H1 (cell line): Measurements from ENCODE around the gene RIN3. TPM values are rescaled to one million over a fixed set of nuclear protein-coding genes. Genes with fewer than 3 reads are reported as not detected.

ENCODE experiments used
- CTCF ChIA-PET: fragments of 300-600 bp; sonication (Branson Sonifier 250); formaldehyde crosslinking; loops from one replicate; lab custom pipeline; 2021; ENCODE audit not compliant: partially characterized antibody; lab: Charles Lee
- POLR2A ChIA-PET: fragments of 300-600 bp; sonication (Branson Sonifier 250); formaldehyde crosslinking; loops from one replicate; lab custom pipeline; 2021; ENCODE audit warnings: inconsistent platforms; ENCODE audit not compliant: partially characterized antibody; lab: Charles Lee
- DNase-seq, 2 experiments: peaks; one replicate each; pipeline versions ENCODE4 v3.0.0 to v3.0.0-alpha.2; 2010 to 2022; ENCODE audit warnings: low spot score in 2 of 2, low read depth in 1 of 2, mixed read lengths in 1 of 2
- FAIRE-seq: peaks from 2 replicates; lab custom pipeline; 2011; peaks lifted over from hg19 to GRCh38; lab: Jason Lieb, UNC
- H2AFZ ChIP-seq: 2 replicates; pipeline ENCODE4 v1.8.1; 2012; ENCODE audit warnings: low read length, inconsistent platforms
- H2AK5ac ChIP-seq: 2 replicates; pipeline ENCODE4 v1.6.1; 2013; ENCODE audit warnings: low read depth, low read length
- H2BK120ac ChIP-seq: replicated peaks from 2 replicates; pipeline ENCODE3; 2013; ENCODE audit warnings: low read depth, low read length, inconsistent platforms
- H2BK12ac ChIP-seq: 2 replicates; pipeline ENCODE4 v1.6.1; 2013; ENCODE audit warnings: low read depth, low read length
- H2BK15ac ChIP-seq: 2 replicates; pipeline ENCODE4 v1.6.1; 2013; ENCODE audit warnings: low read length
- H2BK20ac ChIP-seq: 2 replicates; pipeline ENCODE4 v1.6.1; 2013; ENCODE audit warnings: low read length
- H2BK5ac ChIP-seq: 2 replicates; pipeline ENCODE4 v1.6.1; 2013; ENCODE audit warnings: low read depth, low read length
- H3K14ac ChIP-seq: 2 replicates; pipeline ENCODE4 v1.6.1; 2013; ENCODE audit warnings: inconsistent platforms; ENCODE audit not compliant: insufficient read length
- H3K18ac ChIP-seq: 2 replicates; pipeline ENCODE4 v1.6.1; 2013; ENCODE audit warnings: low read length; ENCODE audit errors: extremely low read depth
- H3K23ac ChIP-seq: 2 replicates; pipeline ENCODE4 v1.6.1; 2013; ENCODE audit warnings: inconsistent platforms; ENCODE audit not compliant: insufficient read length
- H3K23me2 ChIP-seq: 2 replicates; pipeline ENCODE4 v1.6.1; 2013; ENCODE audit warnings: low read depth, low read length
- H3K27ac ChIP-seq: 2 replicates; pipeline ENCODE4 v1.6.1; 2011; ENCODE audit warnings: low read depth, low read length, inconsistent platforms
- H3K27me3 ChIP-seq, 4 experiments: replicated peaks in 1 of 4; 1 replicate in 1 of 4; 2 replicates in 3 of 4; pipeline versions ENCODE4 v1.6.1 to v1.8.1; 2011 to 2013; ENCODE audit warnings: low read length in 3 of 4, mild to moderate bottlenecking in 3 of 4, inconsistent platforms in 2 of 4, mixed read lengths in 2 of 4, moderate library complexity in 1 of 4; ENCODE audit not compliant: control insufficient read depth in 3 of 4, insufficient read depth in 3 of 4; ENCODE audit errors: extremely low read depth in 1 of 4
- H3K36me3 ChIP-seq, 4 experiments: 2 replicates each; pipeline versions ENCODE4 v1.6.1 to v1.8.1; 2011 to 2013; ENCODE audit warnings: mild to moderate bottlenecking in 4 of 4, low read length in 3 of 4, moderate library complexity in 2 of 4, control low read depth in 1 of 4, inconsistent platforms in 1 of 4; ENCODE audit not compliant: insufficient read depth in 4 of 4, control insufficient read depth in 2 of 4
- H3K4ac ChIP-seq: replicated peaks from 2 replicates; pipeline ENCODE3; 2013; ENCODE audit warnings: low read length, low read depth, mixed read lengths, inconsistent platforms; ENCODE audit not compliant: insufficient read length
- H3K4me1 ChIP-seq, 4 experiments: replicated peaks in 1 of 4; 1 replicate in 1 of 4; 2 replicates in 3 of 4; pipeline versions ENCODE4 v1.6.1 to v1.8.1; 2011 to 2013; ENCODE audit warnings: low read length in 3 of 4, inconsistent platforms in 2 of 4, mixed read lengths in 1 of 4; ENCODE audit not compliant: insufficient read depth in 4 of 4, control insufficient read depth in 3 of 4
- H3K4me2 ChIP-seq, 2 experiments: 2 replicates each; pipeline versions ENCODE4 v1.6.1 to v1.8.1; 2011 to 2013; ENCODE audit warnings: low read depth in 2 of 2, low read length in 2 of 2, control low read depth in 1 of 2, inconsistent platforms in 1 of 2, mild to moderate bottlenecking in 1 of 2; ENCODE audit not compliant: insufficient read depth in 1 of 2
- H3K4me3 ChIP-seq, 4 experiments: fragments of 200-600, 300-600 bp in 1 of 4; sonication (generic), shearing (Covaris generic), sonication (Bioruptor Twin) in 1 of 4; 2 replicates each; pipeline versions ENCODE4 v1.5.1 to v1.8.1; 2011 to 2016; ENCODE audit warnings: low read length in 4 of 4, low read depth in 3 of 4, control low read depth in 2 of 4, inconsistent platforms in 2 of 4, mild to moderate bottlenecking in 2 of 4, mixed read lengths in 1 of 4, moderate library complexity in 1 of 4; ENCODE audit not compliant: insufficient read depth in 2 of 4; ENCODE audit errors: extremely low read depth in 1 of 4
- H3K56ac ChIP-seq: replicated peaks from 2 replicates; pipeline ENCODE3; 2013; ENCODE audit warnings: low read depth, mild to moderate bottlenecking, mixed read lengths, low read length, inconsistent platforms; ENCODE audit not compliant: insufficient read length
- H3K79me1 ChIP-seq: 2 replicates; pipeline ENCODE4 v1.6.1; 2013; ENCODE audit warnings: low read depth, low read length, control low read depth
- H3K79me2 ChIP-seq, 2 experiments: 2 replicates each; pipeline versions ENCODE4 v1.6.1 to v1.8.1; 2012 to 2013; ENCODE audit warnings: low read length in 2 of 2, mild to moderate bottlenecking in 2 of 2, inconsistent platforms in 1 of 2; ENCODE audit not compliant: insufficient read depth in 2 of 2, control insufficient read depth in 1 of 2
- H3K9ac ChIP-seq, 4 experiments: replicated peaks in 1 of 4; 1 replicate in 1 of 4; 2 replicates in 3 of 4; pipeline versions ENCODE4 v1.6.1 to v1.8.1; 2011 to 2013; ENCODE audit warnings: low read depth in 3 of 4, low read length in 3 of 4, control low read depth in 2 of 4, mild to moderate bottlenecking in 2 of 4, moderate library complexity in 2 of 4, inconsistent platforms in 1 of 4; ENCODE audit errors: extremely low read depth in 1 of 4
- H3K9me3 ChIP-seq, 2 experiments: 2 replicates each; pipeline versions ENCODE4 v1.6.1 to v1.8.1; 2012 to 2013; ENCODE audit warnings: mild to moderate bottlenecking in 2 of 2, moderate library complexity in 2 of 2, control low read depth in 1 of 2, inconsistent platforms in 1 of 2, low read depth in 1 of 2, low read length in 1 of 2, mixed read lengths in 1 of 2; ENCODE audit not compliant: insufficient read depth in 2 of 2
- H4K20me1 ChIP-seq, 2 experiments: replicated peaks in 1 of 2; 2 replicates each; pipeline versions ENCODE3 to v1.8.1; 2011 to 2013; ENCODE audit warnings: inconsistent platforms in 2 of 2, low read length in 2 of 2, mild to moderate bottlenecking in 1 of 2; ENCODE audit not compliant: insufficient read depth in 2 of 2, control insufficient read depth in 1 of 2
- H4K5ac ChIP-seq: 2 replicates; pipeline ENCODE4 v1.6.1; 2013; ENCODE audit warnings: low read length, low read depth, mixed read lengths, inconsistent platforms; ENCODE audit not compliant: insufficient read length
- H4K8ac ChIP-seq: 2 replicates; pipeline ENCODE4 v1.8.0; 2013; ENCODE audit warnings: mild to moderate bottlenecking, moderate library complexity, low read length, inconsistent platforms; ENCODE audit not compliant: insufficient read depth; ENCODE audit errors: extremely low read depth
- H4K91ac ChIP-seq: replicated peaks from 2 replicates; pipeline ENCODE3; 2013; ENCODE audit warnings: low read length, mixed read lengths, inconsistent platforms; ENCODE audit not compliant: insufficient read length
- CBX8 ChIP-seq: fragments of 300-800, 300-1000 bp; sonication (generic); IDR thresholded peaks from 2 replicates; pipeline ENCODE4 v1.7.1; 2016; ENCODE audit warnings: low read depth, low read length, borderline replicate concordance
- CTBP2 ChIP-seq: IDR thresholded peaks from 2 replicates; pipeline ENCODE4 v1.7.0; 2011; ENCODE audit warnings: borderline replicate concordance, mild to moderate bottlenecking, moderate library complexity, mixed read lengths, low read length; ENCODE audit not compliant: insufficient read depth, insufficient read length
- EP300 ChIP-seq, 2 experiments: IDR thresholded peaks; 1 replicate in 1 of 2; 2 replicates in 1 of 2; pipeline ENCODE4 v1.6.1; 2011 to 2012; ENCODE audit warnings: low read depth in 2 of 2, low read length in 2 of 2, mild to moderate bottlenecking in 2 of 2, borderline replicate concordance in 1 of 2, inconsistent platforms in 1 of 2, moderate library complexity in 1 of 2
- GTF2F1 ChIP-seq: IDR thresholded peaks from 2 replicates; pipeline ENCODE4 v1.6.1; 2012; ENCODE audit warnings: low read depth, low read length, improper control_type of control experiment, borderline replicate concordance
- JUND ChIP-seq: IDR thresholded peaks from 2 replicates; pipeline ENCODE4 v1.6.1; 2011; ENCODE audit warnings: mild to moderate bottlenecking, improper control_type of control experiment, low read length
- POLR2AphosphoS5 ChIP-seq: IDR thresholded peaks from 2 replicates; pipeline ENCODE4 v1.6.1; 2011; ENCODE audit warnings: low read depth, low read length
- SIN3A ChIP-seq, 2 experiments: IDR thresholded peaks in 1 of 2; conservative IDR thresholded peaks in 1 of 2; 2 replicates each; pipeline ENCODE4 v1.6.1; 2011 to 2012; ENCODE audit warnings: low read length in 2 of 2, improper control_type of control experiment in 1 of 2, low read depth in 1 of 2, mild to moderate bottlenecking in 1 of 2
- SP1 ChIP-seq: IDR thresholded peaks from 2 replicates; pipeline ENCODE4 v1.6.1; 2011; ENCODE audit warnings: low read depth, low read length
- SP2 ChIP-seq: IDR thresholded peaks from 2 replicates; pipeline ENCODE4 v1.6.1; 2012; ENCODE audit warnings: mild to moderate bottlenecking, low read length, inconsistent platforms
- TCF12 ChIP-seq: IDR thresholded peaks from 2 replicates; pipeline ENCODE4 v1.6.1; 2011; ENCODE audit warnings: low read depth, mild to moderate bottlenecking, low read length
- USF2 ChIP-seq: IDR thresholded peaks from 2 replicates; pipeline ENCODE4 v1.6.1; 2011; ENCODE audit warnings: low read length, improper control_type of control experiment
- ZNF274 ChIP-seq: IDR thresholded peaks from 2 replicates; pipeline ENCODE4 v1.7.0; 2012; ENCODE audit warnings: low read length, borderline replicate concordance; ENCODE audit errors: extremely low read depth
- polyA plus RNA-seq, 7 experiments: library from polyadenylated mRNA; depleted of rRNA in 3 of 7; stranded (reverse) in 5 of 7; unstranded in 2 of 7; fragments of >200 nt in 5 of 7; fragments of 200-250 nt in 2 of 7; gene quantifications; 1 replicate in 5 of 7; 2 replicates in 1 of 7; 4 replicates in 1 of 7; pipeline versions ENCODE4 v1.2.1 to v1.2.3, GENCODE V29; 2011 to 2013; ENCODE audit warnings: missing spikeins in 2 of 7, mixed read lengths in 2 of 7
- total RNA-seq: library from RNA; stranded (reverse); fragmentation: NEBNext Ultra II Directional; extraction: Animal tissue kit (Norgen Biotek cat#: 25700); gene quantifications from 2 replicates; pipeline ENCODE4 v1.2.1, GENCODE V29; 2021
- TF ChIP-seq, protein P1 (sequence below): IDR thresholded peaks from 2 replicates; pipeline ENCODE4 v1.6.1; 2011; ENCODE audit warnings: low read depth, mild to moderate bottlenecking, low read length; ENCODE audit not compliant: insufficient read depth

The RIN3 gene
- total and polyA plus RNA-seq, 2 of the 8 experiments (the other 6 are each of a cell fraction or from before 2014, with no cell fraction given): 0.59 to 1.5 TPM

DNA sequence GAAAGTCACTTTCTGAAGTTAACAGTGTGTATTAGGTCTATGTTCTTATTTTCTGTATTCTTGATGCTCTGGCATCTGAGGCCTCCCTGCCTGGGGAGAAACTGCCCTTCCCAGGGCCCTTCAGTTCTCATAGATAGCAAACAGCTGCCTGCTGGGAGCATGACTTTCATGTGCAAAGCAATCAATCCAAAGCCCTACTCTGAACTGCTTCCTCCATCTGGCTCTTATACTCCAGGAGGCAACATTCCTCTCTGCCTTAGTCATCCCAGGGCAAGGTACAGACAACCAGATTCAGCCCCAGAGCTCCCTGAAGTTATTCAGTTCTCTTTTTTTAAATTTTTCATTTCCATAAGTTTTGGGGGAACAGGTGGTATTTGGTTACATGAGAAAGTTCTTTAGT, 41.7 kb upstream of the RIN3 start:
- Histone ChIP-seq H3K4me3 (no peak overlapping the region), H2BK120ac (no peak overlapping the region), H2BK15ac (no peak overlapping the region), H3K27me3 (no peaks in the 10 kb centered on the region), H2BK5ac (no peak overlapping the region), H3K79me2 (no peaks in the 10 kb centered on the region), H3K23me2 (no peaks in the 10 kb centered on the region), H3K9ac (no peak overlapping the region), H3K56ac (no peak overlapping the region), H3K4me2 (no peak overlapping the region), H3K27ac (no peak overlapping the region; the same call in 1 of the 2 replicates), H3K4ac (no peak overlapping the region), H2BK12ac (no peak overlapping the region), H4K91ac (no peak overlapping the region), H2BK20ac (no peak overlapping the region), H3K9me3 (no peaks in the 10 kb centered on the region; a peak in 1 of 4 replicates), H2AK5ac (no peak overlapping the region), H4K20me1 (no peaks in the 10 kb centered on the region), H2AFZ (no peak overlapping the region), H3K23ac (no peak overlapping the region), H3K14ac (no peak overlapping the region), H3K4me1 (peaks cover 5 to 14% (median 12%) of the 10 kb centered on the region in 4 experiments; a peak in 6 of 7 replicates), H3K79me1 (no peaks in the 10 kb centered on the region; the same call in 1 of the 2 replicates), H3K36me3 (no peaks in the 10 kb centered on the region), H4K5ac (no peak overlapping the region), H4K8ac (no peak overlapping the region), H3K18ac (no peak overlapping the region)
- peak; percentile 47 to 51 for DNase-seq
- ChIA-PET POLR2A (no interaction called here), CTCF (interaction anchor here (1.0 to 2.9 kb wide), 5 partner anchors 9 to 215 kb away, joined by 3 to 21 read pairs (median 5); no protein-coding TSS in a partner anchor)
- FAIRE-seq: no peak
- no peak for TF ChIP-seq ZNF274
- no peak for TF ChIP-seq CTBP2
- peak in 1 of 2 experiments; percentile 15; a peak in 1 of 3 replicates for TF ChIP-seq EP300 (IDR thresholded peaks at IDR 0.05; ENCODE audit: borderline replicate concordance in 1 of 2, low read depth in 2 of 2, low read length in 2 of 2)
- TF ChIP-seq CBX8: no peak
- peak; percentile 93 for TF ChIP-seq JUND
- no peak for TF ChIP-seq USF2
- TF ChIP-seq POLR2AphosphoS5: no peak
- TF ChIP-seq TCF12: peak; percentile 87; the same call in 1 of the 2 replicates
- TF ChIP-seq SP2: no peak
- TF ChIP-seq SIN3A (conservative IDR thresholded peaks at IDR 0.05 in 1 of 2, IDR thresholded peaks at IDR 0.05 in 1 of 2; ENCODE audit: low read depth in 1 of 2, low read length in 2 of 2): no peak
- TF ChIP-seq GTF2F1: no peak
- peak; percentile 48; the same call in 1 of the 2 replicates for TF ChIP-seq SP1
- TF ChIP-seq, protein P1, sequence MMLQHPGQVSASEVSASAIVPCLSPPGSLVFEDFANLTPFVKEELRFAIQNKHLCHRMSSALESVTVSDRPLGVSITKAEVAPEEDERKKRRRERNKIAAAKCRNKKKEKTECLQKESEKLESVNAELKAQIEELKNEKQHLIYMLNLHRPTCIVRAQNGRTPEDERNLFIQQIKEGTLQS: 0 out of 2 replicates have a peak, but pooled peaks have one; percentile 46
